ENCODE data around the gene PAPLN. TPM values are rescaled to one million over a fixed set of nuclear protein-coding genes. Genes with fewer than 3 reads are reported as not detected.

The PAPLN gene
- total and polyA plus RNA-seq, 4 donors: 0.68 to 2.8 (median 1.3) TPM

DNA sequence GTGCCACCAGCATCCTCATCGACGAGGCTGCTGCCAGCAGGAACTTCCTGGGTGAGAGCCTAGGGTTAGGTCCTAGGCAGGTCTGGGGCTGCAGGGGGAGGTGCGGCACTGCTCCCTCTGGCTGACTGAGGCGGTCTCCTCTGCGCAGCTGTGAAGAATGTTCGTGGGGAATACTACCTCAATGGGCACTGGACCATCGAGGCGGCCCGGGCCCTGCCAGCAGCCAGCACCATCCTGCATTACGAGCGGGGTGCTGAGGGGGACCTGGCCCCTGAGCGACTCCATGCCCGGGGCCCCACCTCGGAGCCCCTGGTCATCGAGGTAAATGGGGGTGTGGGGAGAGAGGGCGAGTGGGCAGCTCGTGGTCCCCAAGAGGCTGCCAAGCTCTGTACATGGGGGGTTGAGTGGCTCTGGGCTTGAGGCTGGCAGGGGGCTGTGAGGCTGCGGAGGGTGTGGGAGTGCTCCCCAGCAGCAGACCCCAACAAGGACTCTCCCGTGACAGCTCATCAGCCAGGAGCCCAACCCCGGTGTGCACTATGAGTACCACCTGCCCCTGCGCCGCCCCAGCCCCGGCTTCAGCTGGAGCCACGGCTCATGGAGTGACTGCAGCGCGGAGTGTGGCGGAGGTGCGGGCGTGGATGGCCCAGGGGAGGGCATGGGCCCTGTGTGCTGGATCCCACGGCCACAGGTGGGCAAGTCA, 14.4 kb downstream of the PAPLN start:
- TF ChIP-seq EGR1 (IDR thresholded peaks at IDR 0.05; ENCODE audit: low read depth in 2 of 2): no peak
- no peak for TF ChIP-seq FOXA2 (IDR thresholded peaks at IDR 0.05)
- TF ChIP-seq RAD21 (IDR thresholded peaks at IDR 0.05): no peak
- no peak for TF ChIP-seq FOXA1 (IDR thresholded peaks at IDR 0.05)
- TF ChIP-seq, protein P1, sequence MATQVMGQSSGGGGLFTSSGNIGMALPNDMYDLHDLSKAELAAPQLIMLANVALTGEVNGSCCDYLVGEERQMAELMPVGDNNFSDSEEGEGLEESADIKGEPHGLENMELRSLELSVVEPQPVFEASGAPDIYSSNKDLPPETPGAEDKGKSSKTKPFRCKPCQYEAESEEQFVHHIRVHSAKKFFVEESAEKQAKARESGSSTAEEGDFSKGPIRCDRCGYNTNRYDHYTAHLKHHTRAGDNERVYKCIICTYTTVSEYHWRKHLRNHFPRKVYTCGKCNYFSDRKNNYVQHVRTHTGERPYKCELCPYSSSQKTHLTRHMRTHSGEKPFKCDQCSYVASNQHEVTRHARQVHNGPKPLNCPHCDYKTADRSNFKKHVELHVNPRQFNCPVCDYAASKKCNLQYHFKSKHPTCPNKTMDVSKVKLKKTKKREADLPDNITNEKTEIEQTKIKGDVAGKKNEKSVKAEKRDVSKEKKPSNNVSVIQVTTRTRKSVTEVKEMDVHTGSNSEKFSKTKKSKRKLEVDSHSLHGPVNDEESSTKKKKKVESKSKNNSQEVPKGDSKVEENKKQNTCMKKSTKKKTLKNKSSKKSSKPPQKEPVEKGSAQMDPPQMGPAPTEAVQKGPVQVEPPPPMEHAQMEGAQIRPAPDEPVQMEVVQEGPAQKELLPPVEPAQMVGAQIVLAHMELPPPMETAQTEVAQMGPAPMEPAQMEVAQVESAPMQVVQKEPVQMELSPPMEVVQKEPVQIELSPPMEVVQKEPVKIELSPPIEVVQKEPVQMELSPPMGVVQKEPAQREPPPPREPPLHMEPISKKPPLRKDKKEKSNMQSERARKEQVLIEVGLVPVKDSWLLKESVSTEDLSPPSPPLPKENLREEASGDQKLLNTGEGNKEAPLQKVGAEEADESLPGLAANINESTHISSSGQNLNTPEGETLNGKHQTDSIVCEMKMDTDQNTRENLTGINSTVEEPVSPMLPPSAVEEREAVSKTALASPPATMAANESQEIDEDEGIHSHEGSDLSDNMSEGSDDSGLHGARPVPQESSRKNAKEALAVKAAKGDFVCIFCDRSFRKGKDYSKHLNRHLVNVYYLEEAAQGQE (IDR thresholded peaks at IDR 0.05): no peak
- no peak for TF ChIP-seq JUND (IDR thresholded peaks at IDR 0.05)
- no peak for TF ChIP-seq RXRA (IDR thresholded peaks at IDR 0.05)
- Histone ChIP-seq H3K4me3 (ENCODE audit: low read depth in 1 of 3, low read length in 3 of 3) (no peak overlapping the region), H3K36me3 (ENCODE audit: control insufficient read depth in 4 of 4, insufficient read depth in 3 of 4, low read depth in 1 of 4, low read length in 3 of 4) (no peaks in the 10 kb centered on the region), H3K9me3 (ENCODE audit: control insufficient read depth in 4 of 4, low read length in 3 of 4) (no peaks in the 10 kb centered on the region), H3K9ac (ENCODE audit: low read depth in 1 of 2, low read length in 2 of 2) (no peak overlapping the region), H3K27me3 (ENCODE audit: control insufficient read depth in 4 of 4, insufficient read depth in 4 of 4, low read length in 3 of 4) (no peaks in the 10 kb centered on the region), H3K4me1 (ENCODE audit: control insufficient read depth in 4 of 4, insufficient read depth in 4 of 4, low read length in 3 of 4) (no peaks in the 10 kb centered on the region), H3K27ac (ENCODE audit: low read depth in 1 of 2, low read length in 2 of 2) (no peak overlapping the region)
- DNase-seq (ENCODE audit: low spot score): no peak
- 97% methylated on average over 30 of the region's 30 CpGs for WGBS

DNA sequence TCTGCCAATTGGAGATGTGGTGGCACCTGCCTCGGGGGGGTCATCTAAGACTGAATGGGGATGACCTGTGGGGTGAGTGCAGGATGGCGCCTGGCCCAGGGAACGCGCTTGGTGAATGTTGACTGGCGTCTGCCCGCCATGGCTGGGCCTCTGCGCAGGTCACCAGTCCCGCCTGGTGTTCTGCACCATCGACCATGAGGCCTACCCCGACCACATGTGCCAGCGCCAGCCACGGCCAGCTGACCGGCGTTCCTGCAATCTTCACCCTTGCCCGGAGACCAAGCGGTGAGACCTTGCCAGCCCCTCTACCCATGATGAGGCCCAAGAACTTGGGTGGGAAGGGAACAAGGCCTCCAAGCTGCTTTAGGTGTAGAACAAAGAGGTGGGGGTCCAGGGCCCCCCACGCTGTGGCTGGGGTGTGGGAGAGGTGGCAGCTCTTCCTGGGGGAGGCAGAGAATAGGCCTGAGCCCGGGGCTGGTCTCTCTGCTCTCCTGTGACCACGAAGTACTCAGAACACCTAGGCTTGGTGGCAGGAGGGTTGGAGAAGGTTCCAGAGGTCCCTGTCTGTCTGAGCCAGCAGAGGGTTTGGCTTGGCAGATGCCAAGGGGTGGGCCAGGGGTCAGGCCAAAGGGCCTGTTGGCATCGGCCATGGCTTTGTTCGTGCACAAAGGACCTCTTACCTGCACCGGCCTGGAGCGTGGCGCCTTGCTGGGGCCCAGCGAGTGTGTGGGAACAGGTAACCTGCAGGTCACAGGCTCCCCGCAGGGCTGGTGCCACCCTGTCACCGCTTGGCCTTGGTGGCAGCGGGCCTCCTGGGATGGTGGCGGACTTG, 15.4 kb downstream of the PAPLN start:
- H3K27me3 ChIP-seq (ENCODE audit: control insufficient read depth in 4 of 4, insufficient read depth in 4 of 4, low read length in 3 of 4): no peaks in the 10 kb centered on the region
- DNase-seq (ENCODE audit: low spot score): no peak
- H3K9me3 ChIP-seq (ENCODE audit: control insufficient read depth in 4 of 4, low read length in 3 of 4): no peaks in the 10 kb centered on the region
- TF ChIP-seq HNF4A (conservative IDR thresholded peaks at IDR 0.05): no peak
- TF ChIP-seq TAF1 (conservative IDR thresholded peaks at IDR 0.05): no peak
- TF ChIP-seq HNF4G (IDR thresholded peaks at IDR 0.05): no peak
- TF ChIP-seq, protein P2, sequence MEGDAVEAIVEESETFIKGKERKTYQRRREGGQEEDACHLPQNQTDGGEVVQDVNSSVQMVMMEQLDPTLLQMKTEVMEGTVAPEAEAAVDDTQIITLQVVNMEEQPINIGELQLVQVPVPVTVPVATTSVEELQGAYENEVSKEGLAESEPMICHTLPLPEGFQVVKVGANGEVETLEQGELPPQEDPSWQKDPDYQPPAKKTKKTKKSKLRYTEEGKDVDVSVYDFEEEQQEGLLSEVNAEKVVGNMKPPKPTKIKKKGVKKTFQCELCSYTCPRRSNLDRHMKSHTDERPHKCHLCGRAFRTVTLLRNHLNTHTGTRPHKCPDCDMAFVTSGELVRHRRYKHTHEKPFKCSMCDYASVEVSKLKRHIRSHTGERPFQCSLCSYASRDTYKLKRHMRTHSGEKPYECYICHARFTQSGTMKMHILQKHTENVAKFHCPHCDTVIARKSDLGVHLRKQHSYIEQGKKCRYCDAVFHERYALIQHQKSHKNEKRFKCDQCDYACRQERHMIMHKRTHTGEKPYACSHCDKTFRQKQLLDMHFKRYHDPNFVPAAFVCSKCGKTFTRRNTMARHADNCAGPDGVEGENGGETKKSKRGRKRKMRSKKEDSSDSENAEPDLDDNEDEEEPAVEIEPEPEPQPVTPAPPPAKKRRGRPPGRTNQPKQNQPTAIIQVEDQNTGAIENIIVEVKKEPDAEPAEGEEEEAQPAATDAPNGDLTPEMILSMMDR (IDR thresholded peaks at IDR 0.05; ENCODE audit: low read depth, low read length, missing input control): no peak
- TF ChIP-seq, protein P3, sequence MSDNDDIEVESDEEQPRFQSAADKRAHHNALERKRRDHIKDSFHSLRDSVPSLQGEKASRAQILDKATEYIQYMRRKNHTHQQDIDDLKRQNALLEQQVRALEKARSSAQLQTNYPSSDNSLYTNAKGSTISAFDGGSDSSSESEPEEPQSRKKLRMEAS (IDR thresholded peaks at IDR 0.05): no peak
- TF ChIP-seq, protein P4, sequence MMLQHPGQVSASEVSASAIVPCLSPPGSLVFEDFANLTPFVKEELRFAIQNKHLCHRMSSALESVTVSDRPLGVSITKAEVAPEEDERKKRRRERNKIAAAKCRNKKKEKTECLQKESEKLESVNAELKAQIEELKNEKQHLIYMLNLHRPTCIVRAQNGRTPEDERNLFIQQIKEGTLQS (IDR thresholded peaks at IDR 0.05): no peak
- no peak overlapping the region for H3K9ac ChIP-seq (ENCODE audit: low read depth in 1 of 2, low read length in 2 of 2)
- H3K36me3 ChIP-seq (ENCODE audit: control insufficient read depth in 4 of 4, insufficient read depth in 3 of 4, low read depth in 1 of 4, low read length in 3 of 4): no peaks in the 10 kb centered on the region
- H3K4me3 ChIP-seq (ENCODE audit: low read depth in 1 of 3, low read length in 3 of 3): no peak overlapping the region
- no peaks in the 10 kb centered on the region for H3K4me1 ChIP-seq (ENCODE audit: control insufficient read depth in 4 of 4, insufficient read depth in 4 of 4, low read length in 3 of 4)
- no peak overlapping the region for H3K27ac ChIP-seq (ENCODE audit: low read depth in 1 of 2, low read length in 2 of 2)
- 92% methylated on average over 29 of the region's 29 CpGs for WGBS

Data from liver (tissue), 9 donors.